H1 (cell line): Measurements from ENCODE around the gene GBX1. TPM values are rescaled to one million over a fixed set of nuclear protein-coding genes. Genes with fewer than 3 reads are reported as not detected.

Source experiments
- CTCF ChIA-PET: fragments of 300-600 bp; sonication (Branson Sonifier 250); formaldehyde crosslinking; loops from one replicate; lab custom pipeline; 2021; ENCODE audit not compliant: partially characterized antibody; lab: Charles Lee
- POLR2A ChIA-PET: fragments of 300-600 bp; sonication (Branson Sonifier 250); formaldehyde crosslinking; loops from one replicate; lab custom pipeline; 2021; ENCODE audit warnings: inconsistent platforms; ENCODE audit not compliant: partially characterized antibody; lab: Charles Lee
- DNase-seq, 2 experiments: peaks; one replicate each; pipeline versions ENCODE4 v3.0.0 to v3.0.0-alpha.2; 2010 to 2022; ENCODE audit warnings: low spot score in 2 of 2, low read depth in 1 of 2, mixed read lengths in 1 of 2
- FAIRE-seq: peaks from 2 replicates; lab custom pipeline; 2011; peaks lifted over from hg19 to GRCh38; lab: Jason Lieb, UNC
- H2AFZ ChIP-seq: 2 replicates; pipeline ENCODE4 v1.8.1; 2012; ENCODE audit warnings: low read length, inconsistent platforms
- H2AK5ac ChIP-seq: 2 replicates; pipeline ENCODE4 v1.6.1; 2013; ENCODE audit warnings: low read depth, low read length
- H2BK120ac ChIP-seq: replicated peaks from 2 replicates; pipeline ENCODE3; 2013; ENCODE audit warnings: low read depth, low read length, inconsistent platforms
- H2BK12ac ChIP-seq: 2 replicates; pipeline ENCODE4 v1.6.1; 2013; ENCODE audit warnings: low read depth, low read length
- H2BK15ac ChIP-seq: 2 replicates; pipeline ENCODE4 v1.6.1; 2013; ENCODE audit warnings: low read length
- H2BK20ac ChIP-seq: 2 replicates; pipeline ENCODE4 v1.6.1; 2013; ENCODE audit warnings: low read length
- H2BK5ac ChIP-seq: 2 replicates; pipeline ENCODE4 v1.6.1; 2013; ENCODE audit warnings: low read depth, low read length
- H3K14ac ChIP-seq: 2 replicates; pipeline ENCODE4 v1.6.1; 2013; ENCODE audit warnings: inconsistent platforms; ENCODE audit not compliant: insufficient read length
- H3K18ac ChIP-seq: 2 replicates; pipeline ENCODE4 v1.6.1; 2013; ENCODE audit warnings: low read length; ENCODE audit errors: extremely low read depth
- H3K23ac ChIP-seq: 2 replicates; pipeline ENCODE4 v1.6.1; 2013; ENCODE audit warnings: inconsistent platforms; ENCODE audit not compliant: insufficient read length
- H3K23me2 ChIP-seq: 2 replicates; pipeline ENCODE4 v1.6.1; 2013; ENCODE audit warnings: low read depth, low read length
- H3K27ac ChIP-seq: 2 replicates; pipeline ENCODE4 v1.6.1; 2011; ENCODE audit warnings: low read depth, low read length, inconsistent platforms
- H3K27me3 ChIP-seq, 4 experiments: replicated peaks in 1 of 4; 1 replicate in 1 of 4; 2 replicates in 3 of 4; pipeline versions ENCODE4 v1.6.1 to v1.8.1; 2011 to 2013; ENCODE audit warnings: low read length in 3 of 4, mild to moderate bottlenecking in 3 of 4, inconsistent platforms in 2 of 4, mixed read lengths in 2 of 4, moderate library complexity in 1 of 4; ENCODE audit not compliant: control insufficient read depth in 3 of 4, insufficient read depth in 3 of 4; ENCODE audit errors: extremely low read depth in 1 of 4
- H3K36me3 ChIP-seq, 4 experiments: 2 replicates each; pipeline versions ENCODE4 v1.6.1 to v1.8.1; 2011 to 2013; ENCODE audit warnings: mild to moderate bottlenecking in 4 of 4, low read length in 3 of 4, moderate library complexity in 2 of 4, control low read depth in 1 of 4, inconsistent platforms in 1 of 4; ENCODE audit not compliant: insufficient read depth in 4 of 4, control insufficient read depth in 2 of 4
- H3K4ac ChIP-seq: replicated peaks from 2 replicates; pipeline ENCODE3; 2013; ENCODE audit warnings: low read length, low read depth, mixed read lengths, inconsistent platforms; ENCODE audit not compliant: insufficient read length
- H3K4me1 ChIP-seq, 4 experiments: replicated peaks in 1 of 4; 1 replicate in 1 of 4; 2 replicates in 3 of 4; pipeline versions ENCODE4 v1.6.1 to v1.8.1; 2011 to 2013; ENCODE audit warnings: low read length in 3 of 4, inconsistent platforms in 2 of 4, mixed read lengths in 1 of 4; ENCODE audit not compliant: insufficient read depth in 4 of 4, control insufficient read depth in 3 of 4
- H3K4me2 ChIP-seq, 2 experiments: 2 replicates each; pipeline versions ENCODE4 v1.6.1 to v1.8.1; 2011 to 2013; ENCODE audit warnings: low read depth in 2 of 2, low read length in 2 of 2, control low read depth in 1 of 2, inconsistent platforms in 1 of 2, mild to moderate bottlenecking in 1 of 2; ENCODE audit not compliant: insufficient read depth in 1 of 2
- H3K4me3 ChIP-seq, 4 experiments: fragments of 200-600, 300-600 bp in 1 of 4; sonication (generic), shearing (Covaris generic), sonication (Bioruptor Twin) in 1 of 4; 2 replicates each; pipeline versions ENCODE4 v1.5.1 to v1.8.1; 2011 to 2016; ENCODE audit warnings: low read length in 4 of 4, low read depth in 3 of 4, control low read depth in 2 of 4, inconsistent platforms in 2 of 4, mild to moderate bottlenecking in 2 of 4, mixed read lengths in 1 of 4, moderate library complexity in 1 of 4; ENCODE audit not compliant: insufficient read depth in 2 of 4; ENCODE audit errors: extremely low read depth in 1 of 4
- H3K56ac ChIP-seq: replicated peaks from 2 replicates; pipeline ENCODE3; 2013; ENCODE audit warnings: low read depth, mild to moderate bottlenecking, mixed read lengths, low read length, inconsistent platforms; ENCODE audit not compliant: insufficient read length
- H3K79me1 ChIP-seq: 2 replicates; pipeline ENCODE4 v1.6.1; 2013; ENCODE audit warnings: low read depth, low read length, control low read depth
- H3K79me2 ChIP-seq, 2 experiments: 2 replicates each; pipeline versions ENCODE4 v1.6.1 to v1.8.1; 2012 to 2013; ENCODE audit warnings: low read length in 2 of 2, mild to moderate bottlenecking in 2 of 2, inconsistent platforms in 1 of 2; ENCODE audit not compliant: insufficient read depth in 2 of 2, control insufficient read depth in 1 of 2
- H3K9ac ChIP-seq, 4 experiments: replicated peaks in 1 of 4; 1 replicate in 1 of 4; 2 replicates in 3 of 4; pipeline versions ENCODE4 v1.6.1 to v1.8.1; 2011 to 2013; ENCODE audit warnings: low read depth in 3 of 4, low read length in 3 of 4, control low read depth in 2 of 4, mild to moderate bottlenecking in 2 of 4, moderate library complexity in 2 of 4, inconsistent platforms in 1 of 4; ENCODE audit errors: extremely low read depth in 1 of 4
- H3K9me3 ChIP-seq, 2 experiments: 2 replicates each; pipeline versions ENCODE4 v1.6.1 to v1.8.1; 2012 to 2013; ENCODE audit warnings: mild to moderate bottlenecking in 2 of 2, moderate library complexity in 2 of 2, control low read depth in 1 of 2, inconsistent platforms in 1 of 2, low read depth in 1 of 2, low read length in 1 of 2, mixed read lengths in 1 of 2; ENCODE audit not compliant: insufficient read depth in 2 of 2
- H4K20me1 ChIP-seq, 2 experiments: replicated peaks in 1 of 2; 2 replicates each; pipeline versions ENCODE3 to v1.8.1; 2011 to 2013; ENCODE audit warnings: inconsistent platforms in 2 of 2, low read length in 2 of 2, mild to moderate bottlenecking in 1 of 2; ENCODE audit not compliant: insufficient read depth in 2 of 2, control insufficient read depth in 1 of 2
- H4K5ac ChIP-seq: 2 replicates; pipeline ENCODE4 v1.6.1; 2013; ENCODE audit warnings: low read length, low read depth, mixed read lengths, inconsistent platforms; ENCODE audit not compliant: insufficient read length
- H4K8ac ChIP-seq: 2 replicates; pipeline ENCODE4 v1.8.0; 2013; ENCODE audit warnings: mild to moderate bottlenecking, moderate library complexity, low read length, inconsistent platforms; ENCODE audit not compliant: insufficient read depth; ENCODE audit errors: extremely low read depth
- H4K91ac ChIP-seq: replicated peaks from 2 replicates; pipeline ENCODE3; 2013; ENCODE audit warnings: low read length, mixed read lengths, inconsistent platforms; ENCODE audit not compliant: insufficient read length
- CHD2 ChIP-seq: IDR thresholded peaks from 2 replicates; pipeline ENCODE4 v1.6.1; 2012; ENCODE audit warnings: low read length, improper control_type of control experiment
- EP300 ChIP-seq, 2 experiments: IDR thresholded peaks; 1 replicate in 1 of 2; 2 replicates in 1 of 2; pipeline ENCODE4 v1.6.1; 2011 to 2012; ENCODE audit warnings: low read depth in 2 of 2, low read length in 2 of 2, mild to moderate bottlenecking in 2 of 2, borderline replicate concordance in 1 of 2, inconsistent platforms in 1 of 2, moderate library complexity in 1 of 2
- MAFK ChIP-seq: IDR thresholded peaks from 2 replicates; pipeline ENCODE4 v1.6.1; 2012; ENCODE audit warnings: low read depth, mild to moderate bottlenecking, improper control_type of control experiment, low read length
- SAP30 ChIP-seq: fragments of 300-600 bp; sonication (generic); IDR thresholded peaks from 2 replicates; pipeline ENCODE4 v1.7.1; 2012; ENCODE audit warnings: low read length, moderate library complexity, mild to moderate bottlenecking, inconsistent platforms; ENCODE audit not compliant: insufficient read depth, insufficient replicate concordance
- SIX5 ChIP-seq: IDR thresholded peaks from 2 replicates; pipeline ENCODE4 v1.6.1; 2011; ENCODE audit warnings: mild to moderate bottlenecking, low read depth, low read length
- WGBS, 2 experiments: shearing (Covaris generic) in 1 of 2; methylation state at CpG; one replicate each; pipeline versions ENCODE4 v1.1.6 to v1.1.7; 2013 to 2015; ENCODE audit warnings: low lambda C conversion rate in 2 of 2, mixed read lengths in 2 of 2, inconsistent platforms in 1 of 2, low coverage in 1 of 2, missing lambda C conversion rate in 1 of 2; ENCODE audit not compliant: insufficient replicate concordance in 2 of 2, insufficient coverage in 1 of 2, insufficient read length in 1 of 2; ENCODE audit errors: extremely low coverage in 1 of 2, missing lambda C conversion rate in 1 of 2; 5-methylcytosine and 5-hydroxymethylcytosine counted together
- polyA plus RNA-seq, 7 experiments: library from polyadenylated mRNA; depleted of rRNA in 3 of 7; stranded (reverse) in 5 of 7; unstranded in 2 of 7; fragments of >200 nt in 5 of 7; fragments of 200-250 nt in 2 of 7; gene quantifications; 1 replicate in 5 of 7; 2 replicates in 1 of 7; 4 replicates in 1 of 7; pipeline versions ENCODE4 v1.2.1 to v1.2.3, GENCODE V29; 2011 to 2013; ENCODE audit warnings: missing spikeins in 2 of 7, mixed read lengths in 2 of 7
- total RNA-seq: library from RNA; stranded (reverse); fragmentation: NEBNext Ultra II Directional; extraction: Animal tissue kit (Norgen Biotek cat#: 25700); gene quantifications from 2 replicates; pipeline ENCODE4 v1.2.1, GENCODE V29; 2021

Gene GBX1
- total and polyA plus RNA-seq, 2 of the 8 experiments (the other 6 are each of a cell fraction or from before 2014, with no cell fraction given), result not detected

DNA sequence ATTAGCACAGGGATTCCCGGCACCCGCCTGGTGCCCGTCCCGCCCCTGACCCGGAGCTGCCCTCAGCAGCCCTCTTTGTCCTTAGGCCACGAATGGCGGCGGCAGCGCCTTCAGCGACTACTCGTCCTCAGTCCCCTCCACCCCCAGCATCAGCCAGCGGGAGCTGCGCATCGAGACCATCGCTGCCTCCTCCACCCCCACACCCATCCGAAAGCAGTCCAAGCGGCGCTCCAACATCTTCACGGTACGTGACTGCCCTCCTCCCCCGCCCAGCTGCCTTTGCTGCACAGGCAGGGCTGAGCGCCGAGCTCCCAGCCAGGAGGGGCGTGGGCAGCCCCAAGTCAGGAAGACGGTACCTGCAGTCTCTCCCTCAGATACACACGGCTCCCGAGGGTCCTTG lies 47.6 kb downstream of the GBX1 start:
- CTCF ChIA-PET, result interaction anchor here (1.0 to 22.4 kb wide), 16 partner anchors 8 to 221 kb away, joined by 3 to 448 read pairs (median 4); partner anchors contain the start of genes AGAP3 and TMUB1

More for the DNA sequence above, 47.6 kb downstream of the GBX1 start:
- H3K4me1 ChIP-seq, result peaks cover 0 to 19% (median 5%) of the 10 kb centered on the region in 4 experiments; a peak in 5 of 7 replicates
- H3K9ac ChIP-seq, result no peak overlapping the region
- H3K36me3 ChIP-seq, result peaks cover 0 to 30% (median 4%) of the 10 kb centered on the region in 4 experiments; a peak in 3 of 8 replicates
- no peak overlapping the region for H2AFZ ChIP-seq
- H3K4me2 ChIP-seq, result no peak overlapping the region
- no peak overlapping the region for H3K4me3 ChIP-seq
- peaks cover 0 to 6% of the 10 kb centered on the region in 2 experiments; a peak in 1 of 4 replicates for H3K79me2 ChIP-seq
- TF ChIP-seq EP300 (IDR thresholded peaks at IDR 0.05; ENCODE audit: borderline replicate concordance in 1 of 2, low read depth in 2 of 2, low read length in 2 of 2) (no peak), SAP30 (no peak), CHD2 (no peak), MAFK (no peak), SIX5 (no peak)
- no peak overlapping the region for H3K4ac ChIP-seq
- peaks cover 2% of the 10 kb centered on the region; the same call in 1 of the 2 replicates for H3K23me2 ChIP-seq
- no peak overlapping the region for H2BK120ac ChIP-seq
- no peak overlapping the region for H2BK20ac ChIP-seq
- no peak for FAIRE-seq
- no peak overlapping the region for H2BK15ac ChIP-seq
- H2AK5ac ChIP-seq, result no peak overlapping the region
- H3K18ac ChIP-seq, result no peak overlapping the region
- no peak overlapping the region for H3K23ac ChIP-seq
- peaks cover 25 to 45% of the 10 kb centered on the region in 2 experiments for H4K20me1 ChIP-seq
- no peak overlapping the region for H4K91ac ChIP-seq
- H2BK5ac ChIP-seq, result no peak overlapping the region
- POLR2A ChIA-PET, result no interaction called here
- peaks cover 2% of the 10 kb centered on the region for H3K79me1 ChIP-seq
- no peak for DNase-seq
- H4K5ac ChIP-seq, result no peak overlapping the region
- H3K27me3 ChIP-seq, result peaks cover 0 to 15% (median 8%) of the 10 kb centered on the region in 4 experiments; a peak in 6 of 7 replicates
- no peak overlapping the region for H3K27ac ChIP-seq
- no peak overlapping the region for H3K56ac ChIP-seq
- H4K8ac ChIP-seq, result no peak overlapping the region
- WGBS, 2 experiments, result 93% methylated on average over 27 of the region's 27 CpGs; no CpG with 5 or more reads in 1 of the 2 experiments
- H2BK12ac ChIP-seq, result no peak overlapping the region
- H3K14ac ChIP-seq, result no peak overlapping the region
- no peaks in the 10 kb centered on the region for H3K9me3 ChIP-seq
